Measurements from ENCODE around the gene FOXP4. TPM values are rescaled to one million over a fixed set of nuclear protein-coding genes. Genes with fewer than 3 reads are reported as not detected.

Gene FOXP4
- total and polyA plus RNA-seq, 2 of the 13 experiments (the other 11 are each of a cell fraction or from before 2014, with no cell fraction given): 11.0 to 12.4 TPM

- ChIA-PET POLR2A (no interaction called here), CTCF (ENCODE audit: low intra/inter-chr PET ratio, low total read pairs) (no interaction called here)
- H3K27ac ChIP-seq (ENCODE audit: extremely low read length, insufficient read depth, low read length): no peak overlapping the region
- H3K4me1 ChIP-seq (ENCODE audit: insufficient read depth, low read length): peaks cover 46% of the 10 kb centered on the region
- H3K36me3 ChIP-seq (replicated peaks in 1 of 2; ENCODE audit: control insufficient read depth in 1 of 2, insufficient read depth in 2 of 2, low read length in 2 of 2): no peaks in the 10 kb centered on the region
- H3K4me2 ChIP-seq (ENCODE audit: low read depth, low read length): no peak overlapping the region
- intact Hi-C loops (cut with micrococcal nuclease; ENCODE audit: unreplicated experiment): no loop called here
- no peaks in the 10 kb centered on the region for H3K79me2 ChIP-seq (ENCODE audit: insufficient read depth, low read length)
- peaks cover 10 to 88% of the 10 kb centered on the region in 2 experiments for H3K27me3 ChIP-seq (ENCODE audit: control insufficient read depth in 1 of 2, insufficient read depth in 2 of 2, low read length in 2 of 2)
- H3K9ac ChIP-seq (ENCODE audit: insufficient read depth, low read depth, low read length): no peak overlapping the region
- no peak overlapping the region for H2AFZ ChIP-seq (ENCODE audit: low read length)
- no peak for TF ChIP-seq ZNF20 (CRISPR knock-in tag; IDR thresholded peaks at IDR 0.05)
- no peak for TF ChIP-seq NR2F1 (CRISPR knock-in tag; IDR thresholded peaks at IDR 0.05)
- no peak for TF ChIP-seq ZNF513 (CRISPR knock-in tag; conservative IDR thresholded peaks at IDR 0.05)
- no peak for TF ChIP-seq ZBTB39 (CRISPR knock-in tag; IDR thresholded peaks at IDR 0.05)
- TF ChIP-seq E2F5 (CRISPR knock-in tag; conservative IDR thresholded peaks at IDR 0.05): no peak
- no peak for TF ChIP-seq ZBTB4 (CRISPR knock-in tag; IDR thresholded peaks at IDR 0.05; ENCODE audit: borderline replicate concordance)
- TF ChIP-seq FOXC1 (CRISPR knock-in tag; IDR thresholded peaks at IDR 0.05; ENCODE audit: borderline replicate concordance): no peak
- TF ChIP-seq BCL3 (CRISPR knock-in tag; IDR thresholded peaks at IDR 0.05): no peak
- no peak for FAIRE-seq
- ATAC-seq: no peak
- in situ Hi-C loops (cut with HindIII; ENCODE audit: extremely low pct_ligation_motif_present, low pct_unique_long_range_greater_than_20kb): no loop called here
- no peak for DNase-seq (ENCODE audit: low spot score)
- no peaks in the 10 kb centered on the region for H3K9me3 ChIP-seq (ENCODE audit: low read length)
- WGBS (ENCODE audit: low lambda C conversion rate): 49% methylated on average over 8 of the region's 8 CpGs
- H3K4me3 ChIP-seq (replicated peaks in 1 of 3; ENCODE audit: insufficient read depth in 1 of 3, low read depth in 2 of 3, low read length in 3 of 3): no peak overlapping the region
- BruUV-seq (replicated peaks): no TSS peak
- no peaks in the 10 kb centered on the region for H4K20me1 ChIP-seq (ENCODE audit: insufficient read depth, low read length)
These were observed 93.7 kb downstream of the FOXP4 start for GRCh38 chr6:41639809-41640371.

All from HepG2 (cell line).